ENCODE results near the gene CHST13.

CHST13 gene

GRCh38 chr3:126540342-126540849 lies 16.4 kb downstream of the CHST13 start:
- no peak for DNase-seq

GRCh38 chr3:126540951-126541627 lies 17.1 kb downstream of the CHST13 start:
- DNase-seq = no peak

GRCh38 chr3:126541628-126542339 lies 17.8 kb downstream of the CHST13 start:
- no peak for DNase-seq

- no peak for DNase-seq
Observed at GRCh38 chr3:126542340-126543241, 18.6 kb downstream of the CHST13 start.

- no peak for DNase-seq
Observed at GRCh38 chr3:126543457-126544061, 19.6 kb downstream of the CHST13 start.

GRCh38 chr3:126544596-126545281 lies 20.8 kb downstream of the CHST13 start:
- no peak for DNase-seq

GRCh38 chr3:126545544-126545943 lies 21.6 kb downstream of the CHST13 start:
- DNase-seq = no peak

- no peak for DNase-seq
Observed at GRCh38 chr3:126546013-126546412, 22.1 kb downstream of the CHST13 start.

GRCh38 chr3:126546549-126547239 lies 22.7 kb downstream of the CHST13 start:
- DNase-seq = no peak

GRCh38 chr3:126547721-126548120 lies 23.8 kb downstream of the CHST13 start:
- no peak for DNase-seq

GRCh38 chr3:126548556-126549466 lies 24.9 kb downstream of the CHST13 start:
- DNase-seq = no peak

- no peak for DNase-seq
Observed at GRCh38 chr3:126549861-126550487, 26.0 kb downstream of the CHST13 start.

- no peak for DNase-seq
Observed at GRCh38 chr3:126550488-126551051, 26.6 kb downstream of the CHST13 start.

GRCh38 chr3:126551121-126551838 lies 27.3 kb downstream of the CHST13 start:
- peak in 2 of 51 donors; percentile 14 to 19 for DNase-seq

GRCh38 chr3:126551839-126552687 lies 28.1 kb downstream of the CHST13 start:
- DNase-seq = no peak

GRCh38 chr3:126552688-126553283 lies 28.8 kb downstream of the CHST13 start:
- no peak for DNase-seq

Data from hypothalamus (tissue), 51 donors.